ENCODE measurements around the gene BMPR1B. TPM values are rescaled to one million over a fixed set of nuclear protein-coding genes. Genes with fewer than 3 reads are reported as not detected.

Gene BMPR1B
- total and polyA plus RNA-seq, 2 of the 8 experiments (the other 6 are each of a cell fraction or from before 2014, with no cell fraction given): 0.14 to 1.1 TPM

GRCh38 chr4:95129821-95130311, 372.1 kb downstream of the BMPR1B start (continued):
- TF ChIP-seq CHD7 (IDR thresholded peaks at IDR 0.05; ENCODE audit: insufficient replicate concordance, low read length): no peak
- no peak for TF ChIP-seq NANOG (IDR thresholded peaks at IDR 0.05; ENCODE audit: insufficient read depth, low read depth, low read length, poor library complexity, severe bottlenecking)
- no peak for TF ChIP-seq ATF3 (IDR thresholded peaks at IDR 0.05; ENCODE audit: insufficient read depth, low read depth, low read length)

Measured in H1 (cell line).